NB4 (cell line): ENCODE data around the gene ACTMAP.

Experiments used
- CTCF ChIP-seq: IDR thresholded peaks from one replicate; pipeline ENCODE4 v1.5.1; 2012; ENCODE audit warnings: low read depth, low read length
- MYC ChIP-seq: IDR thresholded peaks from 2 replicates; pipeline ENCODE4 v1.6.1; 2011; ENCODE audit warnings: low read depth, low read length
- POLR2A ChIP-seq: IDR thresholded peaks from 2 replicates; pipeline ENCODE4 v1.6.1; 2011; ENCODE audit warnings: mild to moderate bottlenecking; ENCODE audit not compliant: insufficient read length; ENCODE audit errors: extremely low read depth

DNA sequence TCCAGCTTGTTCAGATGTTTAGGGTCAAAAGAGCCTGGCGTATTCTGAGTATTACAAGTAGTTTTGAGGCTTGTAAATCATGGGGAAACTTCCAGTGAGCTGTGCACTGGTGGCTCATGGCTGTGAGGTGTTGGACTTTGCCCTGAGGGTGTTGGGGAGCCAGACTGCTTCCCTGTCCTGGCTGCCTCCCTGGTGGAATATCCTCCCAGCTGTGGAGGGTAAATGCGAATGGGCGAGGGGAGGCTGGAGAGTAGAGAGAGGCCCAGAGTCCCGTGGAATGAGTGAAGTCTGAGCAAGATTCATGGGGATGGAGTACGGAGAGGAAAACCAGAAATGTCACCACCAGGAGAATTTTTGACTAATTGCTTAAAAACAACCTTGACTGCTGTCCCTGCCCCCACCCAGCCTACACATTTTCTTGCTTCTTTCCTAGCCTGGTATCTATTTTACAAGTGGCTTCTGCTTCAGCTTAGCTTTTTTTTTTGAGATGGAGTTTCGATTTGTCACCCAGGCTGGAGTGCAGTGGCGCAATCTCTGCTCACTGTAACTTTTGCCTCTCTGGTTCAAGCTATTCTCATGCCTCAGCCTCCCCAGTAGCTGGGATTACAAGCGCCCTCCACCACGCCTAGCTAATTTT, 4.5 kb upstream of the ACTMAP start:
- TF ChIP-seq MYC (no peak), POLR2A (no peak), CTCF (no peak)
